Measurements from ENCODE around the gene BBS9.

GRCh38 chr7:33534833-33535232 lies 405.5 kb downstream of the BBS9 start:
- TF ChIP-seq, protein P1, sequence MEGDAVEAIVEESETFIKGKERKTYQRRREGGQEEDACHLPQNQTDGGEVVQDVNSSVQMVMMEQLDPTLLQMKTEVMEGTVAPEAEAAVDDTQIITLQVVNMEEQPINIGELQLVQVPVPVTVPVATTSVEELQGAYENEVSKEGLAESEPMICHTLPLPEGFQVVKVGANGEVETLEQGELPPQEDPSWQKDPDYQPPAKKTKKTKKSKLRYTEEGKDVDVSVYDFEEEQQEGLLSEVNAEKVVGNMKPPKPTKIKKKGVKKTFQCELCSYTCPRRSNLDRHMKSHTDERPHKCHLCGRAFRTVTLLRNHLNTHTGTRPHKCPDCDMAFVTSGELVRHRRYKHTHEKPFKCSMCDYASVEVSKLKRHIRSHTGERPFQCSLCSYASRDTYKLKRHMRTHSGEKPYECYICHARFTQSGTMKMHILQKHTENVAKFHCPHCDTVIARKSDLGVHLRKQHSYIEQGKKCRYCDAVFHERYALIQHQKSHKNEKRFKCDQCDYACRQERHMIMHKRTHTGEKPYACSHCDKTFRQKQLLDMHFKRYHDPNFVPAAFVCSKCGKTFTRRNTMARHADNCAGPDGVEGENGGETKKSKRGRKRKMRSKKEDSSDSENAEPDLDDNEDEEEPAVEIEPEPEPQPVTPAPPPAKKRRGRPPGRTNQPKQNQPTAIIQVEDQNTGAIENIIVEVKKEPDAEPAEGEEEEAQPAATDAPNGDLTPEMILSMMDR (IDR thresholded peaks at IDR 0.05): no peak
- TF ChIP-seq EZH2 (IDR thresholded peaks at IDR 0.05; ENCODE audit: borderline replicate concordance, insufficient read depth, low read depth, low read length, poor library complexity, severe bottlenecking): no peak

Data from B cell (primary cell).